ENCODE measurements around the gene MCTP2. TPM values are rescaled to one million over a fixed set of nuclear protein-coding genes. Genes with fewer than 3 reads are reported as not detected.

MCTP2 gene
- total and polyA plus RNA-seq, 9 of the 15 experiments (the other 6 are each of a cell fraction or from before 2014, with no cell fraction given), result 0.07 TPM; not detected in 8

GRCh38 chr15:94327356-94327936 lies 96.1 kb downstream of the MCTP2 start (continued):
- TF ChIP-seq ZNF449 (CRISPR knock-in tag; IDR thresholded peaks at IDR 0.05) (no peak), ZNF174 (CRISPR knock-in tag; IDR thresholded peaks at IDR 0.05) (no peak), ZNF583 (CRISPR knock-in tag; IDR thresholded peaks at IDR 0.05) (no peak), CREB3 (tag; conservative IDR thresholded peaks at IDR 0.05; ENCODE audit: low read depth) (no peak), ZNF217 (CRISPR knock-in tag; IDR thresholded peaks at IDR 0.05) (no peak), SMC3 (conservative IDR thresholded peaks at IDR 0.05; ENCODE audit: insufficient read depth, low read depth, low read length) (0 out of 2 replicates have a peak, but pooled peaks have one; percentile 12)

GRCh38 chr15:94331731-94332130 lies 100.4 kb downstream of the MCTP2 start:
- H3K4me2 ChIP-seq (ENCODE audit: insufficient read depth, low read length), result no peak overlapping the region
- WGBS (ENCODE audit: insufficient coverage, low coverage, missing lambda C conversion rate), result 2% methylated on average over 3 of the region's 3 CpGs
- H3K9ac ChIP-seq (ENCODE audit: insufficient read depth in 1 of 2, low read depth in 2 of 2, low read length in 2 of 2), result no peak overlapping the region
- ATAC-seq, result no peak
- no peaks in the 10 kb centered on the region for H3K9me3 ChIP-seq (replicated peaks; ENCODE audit: control insufficient read depth, insufficient read depth, low read depth, low read length)
- no peak for FAIRE-seq
- BruUV-seq (replicated peaks), result no TSS peak
- ChIA-PET POLR2A (no interaction called here), CTCF (ENCODE audit: low intra/inter-chr PET ratio) (no interaction called here)
- no peaks in the 10 kb centered on the region for H3K4me1 ChIP-seq (replicated peaks in 1 of 2; ENCODE audit: control insufficient read depth in 2 of 2, insufficient read depth in 2 of 2, low read length in 2 of 2)
- H3K4me3 ChIP-seq, result no peak overlapping the region
- no peak overlapping the region for H2AFZ ChIP-seq (ENCODE audit: low read depth, low read length)
- H3K27ac ChIP-seq (ENCODE audit: extremely low read depth, low read depth, low read length), result no peak overlapping the region
- H3K9me1 ChIP-seq (ENCODE audit: control insufficient read depth, insufficient read depth, low read length), result no peaks in the 10 kb centered on the region
- no peak for DNase-seq (ENCODE audit: extremely low read depth in 1 of 4, low spot score in 3 of 4)
- no peaks in the 10 kb centered on the region for H3K27me3 ChIP-seq (ENCODE audit: control insufficient read depth in 2 of 2, insufficient read depth in 2 of 2, low read length in 2 of 2)
- H3K36me3 ChIP-seq (ENCODE audit: control insufficient read depth, insufficient read depth, low read length), result no peaks in the 10 kb centered on the region
- intact Hi-C loops (cut with micrococcal nuclease), result no loop called here
- H4K20me1 ChIP-seq (replicated peaks; ENCODE audit: control insufficient read depth, insufficient read depth, low read length), result no peaks in the 10 kb centered on the region
- in situ Hi-C loops (cut with MboI), result no loop called here
- no peaks in the 10 kb centered on the region for H3K79me2 ChIP-seq (ENCODE audit: control insufficient read depth, insufficient read depth, low read length)
- TF ChIP-seq NR3C1 (CRISPR knock-in tag; IDR thresholded peaks at IDR 0.05) (no peak), ZNF316 (IDR thresholded peaks at IDR 0.05) (no peak), TRIM25 (IDR thresholded peaks at IDR 0.05; ENCODE audit: borderline replicate concordance) (no peak), DIDO1 (tag; IDR thresholded peaks at IDR 0.05; ENCODE audit: low read depth) (no peak), U2AF1 (optimal IDR thresholded peaks at IDR 0.05; ENCODE audit: low read depth, low read length) (no peak), TAF1 (IDR thresholded peaks at IDR 0.05; ENCODE audit: control insufficient read depth, extremely low read depth, insufficient read depth, low read length, severe bottlenecking) (no peak), ATF4 (CRISPR knock-in tag; IDR thresholded peaks at IDR 0.05) (no peak), PATZ1 (CRISPR knock-in tag; IDR thresholded peaks at IDR 0.05; ENCODE audit: borderline replicate concordance) (no peak)

Data from K562 (cell line).